ENCODE measurements around the gene SCAF4.
"Not testable (repeated sequence)": the region's sequence is repeated elsewhere in the genome, so short reads cannot be mapped to it uniquely, and the experiment has no call there.

The SCAF4 gene

GRCh38 chr21:31641416-31641922 is 90.4 kb downstream of the SCAF4 start:
- no peak overlapping the region for H3K4me3 ChIP-seq (replicated peaks; ENCODE audit: low read depth, low read length)
- DNase-seq (ENCODE audit: extremely low read depth, low read depth) = no peak
- TF ChIP-seq CTCF (IDR thresholded peaks at IDR 0.05; ENCODE audit: low read depth, low read length, missing control alignments) = no peak

DNA sequence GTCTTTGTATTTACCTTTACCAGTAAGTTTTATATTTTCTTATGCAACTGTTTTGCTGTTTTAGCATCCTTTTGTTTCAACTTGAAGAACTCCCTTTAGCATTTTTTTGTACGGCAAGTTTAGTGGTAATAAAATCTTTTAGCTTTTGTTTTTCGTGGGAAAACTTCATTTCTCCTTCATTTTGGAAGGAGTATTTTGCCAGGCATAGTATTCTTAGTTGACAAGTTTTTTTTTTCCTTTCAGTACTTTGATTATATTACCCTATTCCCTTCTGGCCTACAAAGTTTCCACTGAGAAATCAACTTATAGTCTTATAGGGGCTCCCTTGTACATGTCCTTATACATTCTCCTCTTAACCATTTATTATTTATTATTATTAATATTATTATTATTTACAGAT is 95.0 kb downstream of the SCAF4 start:
- no peak overlapping the region for H3K4me3 ChIP-seq (replicated peaks; ENCODE audit: low read depth, low read length)
- no peak for TF ChIP-seq CTCF (IDR thresholded peaks at IDR 0.05; ENCODE audit: low read depth, low read length, missing control alignments)
- DNase-seq (ENCODE audit: extremely low read depth, low read depth) = no peak

GRCh38 chr21:31634993-31635392 is 96.9 kb downstream of the SCAF4 start:
- no peak for DNase-seq (ENCODE audit: extremely low read depth, low read depth)
- TF ChIP-seq CTCF (IDR thresholded peaks at IDR 0.05; ENCODE audit: low read depth, low read length, missing control alignments) = no peak
- H3K4me3 ChIP-seq (replicated peaks; ENCODE audit: low read depth, low read length) = no peak overlapping the region

DNA sequence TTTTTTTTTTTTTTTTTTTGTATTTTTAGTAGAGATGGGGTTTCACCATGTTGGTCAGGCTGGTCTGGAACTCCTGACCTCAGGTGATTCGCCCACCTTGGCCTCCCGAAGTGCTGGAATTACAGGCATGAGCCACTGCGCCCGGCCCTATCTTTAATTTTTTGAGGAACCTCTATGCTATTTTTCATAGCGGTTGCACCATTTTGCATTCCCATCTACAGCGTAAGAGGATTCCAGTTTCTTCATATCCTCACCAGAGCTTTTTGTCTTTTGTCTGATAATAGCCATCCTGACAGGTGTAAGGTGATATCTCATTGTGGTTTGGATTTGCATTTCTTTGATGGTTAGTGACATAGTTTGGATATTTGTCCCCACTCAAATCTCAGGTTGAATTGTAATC is 100.0 kb downstream of the SCAF4 start:
- not testable (repeated sequence) for H3K4me3 ChIP-seq (replicated peaks; ENCODE audit: low read depth, low read length); DNase-seq (ENCODE audit: extremely low read depth, low read depth)

DNA sequence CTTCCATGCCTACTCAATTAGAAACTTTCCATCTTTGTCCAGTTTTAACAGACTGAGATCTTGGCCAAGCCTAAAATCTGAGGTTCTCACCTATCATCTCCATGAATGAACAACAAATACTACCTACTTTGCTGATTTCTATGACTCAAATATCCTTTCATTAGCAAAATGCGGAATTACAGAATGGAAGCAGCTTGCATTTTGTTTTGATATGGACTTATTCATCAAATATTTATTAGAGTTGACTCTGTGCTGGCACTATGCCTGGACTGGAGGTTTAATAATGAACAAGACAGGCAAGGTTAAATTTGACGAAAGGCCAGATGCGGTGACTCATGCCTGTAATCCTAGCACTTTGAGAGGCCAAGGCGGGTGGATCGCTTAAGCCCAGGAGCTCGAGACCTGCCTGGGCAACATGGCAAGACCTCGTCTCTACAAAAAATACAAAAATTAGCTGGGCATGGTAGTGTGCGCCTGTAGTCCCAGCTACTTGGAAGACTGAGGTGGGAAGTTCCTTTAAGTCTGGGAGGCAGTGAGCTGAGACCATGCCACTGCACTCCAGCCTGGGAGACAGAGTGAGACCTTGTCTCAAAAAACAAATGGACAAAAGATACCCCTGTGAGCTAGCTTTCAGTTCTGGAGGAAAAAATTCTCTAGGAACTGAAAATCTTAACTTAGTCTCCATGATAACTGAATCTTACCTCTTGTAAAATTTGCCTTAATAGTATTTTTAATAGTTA is 101.8 kb downstream of the SCAF4 start:
- DNase-seq (ENCODE audit: extremely low read depth, low read depth) = peak; percentile 86
- no peak overlapping the region for H3K4me3 ChIP-seq (replicated peaks; ENCODE audit: low read depth, low read length)
- no peak for TF ChIP-seq CTCF (IDR thresholded peaks at IDR 0.05; ENCODE audit: low read depth, low read length, missing control alignments)

DNA sequence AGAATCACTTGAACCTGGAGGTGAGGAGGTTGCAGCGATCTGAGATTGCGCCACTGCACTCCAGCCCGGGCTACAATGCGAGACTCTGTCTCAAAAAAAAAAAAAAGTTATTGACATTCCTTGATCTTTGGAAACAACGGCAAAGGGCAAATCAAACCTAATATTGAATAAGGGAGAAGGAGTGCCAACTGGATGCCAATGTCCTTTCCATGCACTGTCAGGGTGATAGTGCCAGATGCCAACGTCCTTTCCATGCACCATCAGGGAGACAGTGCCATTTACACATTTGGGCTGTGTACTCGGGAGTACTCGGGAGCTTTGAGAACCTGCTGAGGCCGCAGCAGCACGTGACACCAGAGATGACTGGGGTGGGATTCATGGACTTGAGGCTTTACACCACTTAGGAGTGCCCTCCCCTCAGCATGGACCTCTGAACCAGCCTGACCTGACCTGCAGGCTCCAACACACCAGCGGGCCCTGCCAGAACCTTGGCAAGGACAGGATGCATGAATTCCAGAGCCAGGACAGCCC is 106.9 kb downstream of the SCAF4 start:
- TF ChIP-seq CTCF (IDR thresholded peaks at IDR 0.05; ENCODE audit: low read depth, low read length, missing control alignments) = no peak
- DNase-seq (ENCODE audit: extremely low read depth, low read depth) = no peak
- no peak overlapping the region for H3K4me3 ChIP-seq (replicated peaks; ENCODE audit: low read depth, low read length)

DNA sequence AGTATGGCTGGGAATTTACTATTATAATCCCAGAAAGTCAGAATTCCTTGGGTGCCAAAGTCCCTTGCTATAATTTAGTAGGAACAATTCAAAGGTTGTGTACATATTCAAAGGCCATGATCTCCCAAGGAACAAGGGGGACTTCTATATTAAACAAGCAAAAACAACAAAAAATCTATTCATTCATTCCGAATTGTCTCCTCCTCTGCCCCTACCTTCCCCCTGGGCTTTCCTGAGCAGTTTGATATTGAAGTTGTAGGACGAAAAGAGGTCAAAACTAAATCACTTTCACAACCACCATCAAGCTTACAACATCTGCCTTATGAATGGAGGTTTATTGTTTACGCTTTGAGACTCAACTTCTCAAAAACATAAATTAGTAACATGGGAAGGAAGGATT is 107.7 kb downstream of the SCAF4 start:
- TF ChIP-seq CTCF (IDR thresholded peaks at IDR 0.05; ENCODE audit: low read depth, low read length, missing control alignments) = no peak
- no peak for DNase-seq (ENCODE audit: extremely low read depth, low read depth)
- H3K4me3 ChIP-seq (replicated peaks; ENCODE audit: low read depth, low read length) = no peak overlapping the region
